ENCODE measurements around the gene AGPAT3.

DNA sequence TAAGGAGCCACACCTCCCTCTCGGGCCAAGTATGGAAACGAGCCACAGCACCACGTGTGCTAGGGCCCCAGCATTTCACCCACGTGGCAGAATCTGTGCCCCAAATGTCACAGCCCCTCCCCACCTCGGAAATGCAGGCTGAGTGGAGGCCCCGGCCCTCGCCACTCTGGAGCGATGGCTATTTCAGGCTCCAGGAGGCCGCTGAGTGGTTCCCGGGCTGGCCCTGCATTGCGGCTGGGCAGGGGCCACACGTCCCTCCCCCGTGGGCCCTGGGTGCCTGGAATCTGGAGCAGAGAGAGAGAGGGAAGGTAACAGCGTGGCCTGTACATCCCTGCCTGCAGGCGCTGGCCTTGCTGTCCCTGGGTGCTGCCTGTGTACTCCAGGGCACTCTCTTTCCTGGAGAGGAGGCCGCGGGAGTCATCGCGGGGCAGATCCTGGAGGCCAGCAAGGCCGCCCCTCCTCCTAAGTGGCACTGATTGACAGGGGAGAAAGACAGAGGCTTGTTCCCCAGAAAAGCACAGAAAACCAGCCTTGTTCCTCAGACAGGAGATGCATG is 79.1 kb downstream of the AGPAT3 start:
- TF ChIP-seq, protein P1, sequence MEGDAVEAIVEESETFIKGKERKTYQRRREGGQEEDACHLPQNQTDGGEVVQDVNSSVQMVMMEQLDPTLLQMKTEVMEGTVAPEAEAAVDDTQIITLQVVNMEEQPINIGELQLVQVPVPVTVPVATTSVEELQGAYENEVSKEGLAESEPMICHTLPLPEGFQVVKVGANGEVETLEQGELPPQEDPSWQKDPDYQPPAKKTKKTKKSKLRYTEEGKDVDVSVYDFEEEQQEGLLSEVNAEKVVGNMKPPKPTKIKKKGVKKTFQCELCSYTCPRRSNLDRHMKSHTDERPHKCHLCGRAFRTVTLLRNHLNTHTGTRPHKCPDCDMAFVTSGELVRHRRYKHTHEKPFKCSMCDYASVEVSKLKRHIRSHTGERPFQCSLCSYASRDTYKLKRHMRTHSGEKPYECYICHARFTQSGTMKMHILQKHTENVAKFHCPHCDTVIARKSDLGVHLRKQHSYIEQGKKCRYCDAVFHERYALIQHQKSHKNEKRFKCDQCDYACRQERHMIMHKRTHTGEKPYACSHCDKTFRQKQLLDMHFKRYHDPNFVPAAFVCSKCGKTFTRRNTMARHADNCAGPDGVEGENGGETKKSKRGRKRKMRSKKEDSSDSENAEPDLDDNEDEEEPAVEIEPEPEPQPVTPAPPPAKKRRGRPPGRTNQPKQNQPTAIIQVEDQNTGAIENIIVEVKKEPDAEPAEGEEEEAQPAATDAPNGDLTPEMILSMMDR (IDR thresholded peaks at IDR 0.05), result no peak
- no peak for TF ChIP-seq POLR2A (IDR thresholded peaks at IDR 0.05)
